ENCODE data around the gene TSFM. TPM values are rescaled to one million over a fixed set of nuclear protein-coding genes. Genes with fewer than 3 reads are reported as not detected.

TSFM gene
- total RNA-seq, 1 donor from 2014 or later, result 25.8 TPM

GRCh38 chr12:57739387-57739786 lies 43.2 kb upstream of the TSFM start:
- Mint-ChIP-seq H3K27ac (ENCODE audit: unreplicated experiment) (peak overlapping the region; percentile 59), H3K9me3 (ENCODE audit: unreplicated experiment) (no peaks in the 10 kb centered on the region), H3K4me1 (ENCODE audit: unreplicated experiment) (peaks cover 40% of the 10 kb centered on the region), H3K27me3 (ENCODE audit: unreplicated experiment) (peaks cover 40% of the 10 kb centered on the region), H3K4me3 (ENCODE audit: unreplicated experiment) (peak overlapping the region; percentile 75), H3K36me3 (ENCODE audit: low read depth, unreplicated experiment) (peaks cover 22% of the 10 kb centered on the region)
- TF ChIP-seq, protein P1, sequence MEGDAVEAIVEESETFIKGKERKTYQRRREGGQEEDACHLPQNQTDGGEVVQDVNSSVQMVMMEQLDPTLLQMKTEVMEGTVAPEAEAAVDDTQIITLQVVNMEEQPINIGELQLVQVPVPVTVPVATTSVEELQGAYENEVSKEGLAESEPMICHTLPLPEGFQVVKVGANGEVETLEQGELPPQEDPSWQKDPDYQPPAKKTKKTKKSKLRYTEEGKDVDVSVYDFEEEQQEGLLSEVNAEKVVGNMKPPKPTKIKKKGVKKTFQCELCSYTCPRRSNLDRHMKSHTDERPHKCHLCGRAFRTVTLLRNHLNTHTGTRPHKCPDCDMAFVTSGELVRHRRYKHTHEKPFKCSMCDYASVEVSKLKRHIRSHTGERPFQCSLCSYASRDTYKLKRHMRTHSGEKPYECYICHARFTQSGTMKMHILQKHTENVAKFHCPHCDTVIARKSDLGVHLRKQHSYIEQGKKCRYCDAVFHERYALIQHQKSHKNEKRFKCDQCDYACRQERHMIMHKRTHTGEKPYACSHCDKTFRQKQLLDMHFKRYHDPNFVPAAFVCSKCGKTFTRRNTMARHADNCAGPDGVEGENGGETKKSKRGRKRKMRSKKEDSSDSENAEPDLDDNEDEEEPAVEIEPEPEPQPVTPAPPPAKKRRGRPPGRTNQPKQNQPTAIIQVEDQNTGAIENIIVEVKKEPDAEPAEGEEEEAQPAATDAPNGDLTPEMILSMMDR (IDR thresholded peaks at IDR 0.05; ENCODE audit: unreplicated experiment), result no peak
- no peak for DNase-seq (ENCODE audit: low spot score)

- TF ChIP-seq, protein P1 (IDR thresholded peaks at IDR 0.05; ENCODE audit: unreplicated experiment), result no peak
- peaks cover 16% of the 10 kb centered on the region for H3K36me3 Mint-ChIP-seq (ENCODE audit: low read depth, unreplicated experiment)
- H3K27ac Mint-ChIP-seq (ENCODE audit: unreplicated experiment), result no peak overlapping the region
- H3K4me1 Mint-ChIP-seq (ENCODE audit: unreplicated experiment), result peaks cover 37% of the 10 kb centered on the region
- no peak overlapping the region for H3K4me3 Mint-ChIP-seq (ENCODE audit: unreplicated experiment)
- DNase-seq (ENCODE audit: low spot score), result no peak
- H3K27me3 Mint-ChIP-seq (ENCODE audit: unreplicated experiment), result peaks cover 36% of the 10 kb centered on the region
- no peaks in the 10 kb centered on the region for H3K9me3 Mint-ChIP-seq (ENCODE audit: unreplicated experiment)
Measured at GRCh38 chr12:57739914-57740538, 42.6 kb upstream of the TSFM start.

GRCh38 chr12:57740656-57741412 lies 41.8 kb upstream of the TSFM start:
- no peaks in the 10 kb centered on the region for H3K9me3 Mint-ChIP-seq (ENCODE audit: unreplicated experiment)
- TF ChIP-seq, protein P1 (IDR thresholded peaks at IDR 0.05; ENCODE audit: unreplicated experiment), result no peak
- H3K27me3 Mint-ChIP-seq (ENCODE audit: unreplicated experiment), result peaks cover 29% of the 10 kb centered on the region
- H3K4me1 Mint-ChIP-seq (ENCODE audit: unreplicated experiment), result peaks cover 44% of the 10 kb centered on the region
- peak overlapping the region; percentile 54 for H3K4me3 Mint-ChIP-seq (ENCODE audit: unreplicated experiment)
- H3K27ac Mint-ChIP-seq (ENCODE audit: unreplicated experiment), result peak overlapping the region; percentile 55
- peak; percentile 53 for DNase-seq (ENCODE audit: low spot score)
- H3K36me3 Mint-ChIP-seq (ENCODE audit: low read depth, unreplicated experiment), result peaks cover 13% of the 10 kb centered on the region

GRCh38 chr12:57741413-57741789 lies 41.2 kb upstream of the TSFM start:
- DNase-seq (ENCODE audit: low spot score), result no peak
- Mint-ChIP-seq H3K4me3 (ENCODE audit: unreplicated experiment) (no peak overlapping the region), H3K36me3 (ENCODE audit: low read depth, unreplicated experiment) (peaks cover 16% of the 10 kb centered on the region), H3K27me3 (ENCODE audit: unreplicated experiment) (peaks cover 25% of the 10 kb centered on the region), H3K9me3 (ENCODE audit: unreplicated experiment) (no peaks in the 10 kb centered on the region), H3K27ac (ENCODE audit: unreplicated experiment) (peak overlapping the region; percentile 55), H3K4me1 (ENCODE audit: unreplicated experiment) (peaks cover 45% of the 10 kb centered on the region)
- TF ChIP-seq, protein P1 (IDR thresholded peaks at IDR 0.05; ENCODE audit: unreplicated experiment), result no peak
